ENCODE results near the gene AMBP.
"Not testable (repeated sequence)": the region's sequence is repeated elsewhere in the genome, so short reads cannot be mapped to it uniquely, and the experiment has no call there.

AMBP gene

GRCh38 chr9:114049441-114050225, 28.5 kb downstream of the AMBP start:
- no peak for DNase-seq

GRCh38 chr9:114048533-114049415, 29.3 kb downstream of the AMBP start:
- no peak for DNase-seq

GRCh38 chr9:114047717-114048116, 30.4 kb downstream of the AMBP start:
- DNase-seq = no peak

GRCh38 chr9:114046875-114047274, 31.2 kb downstream of the AMBP start:
- no peak for DNase-seq

- DNase-seq = no peak
These were observed 31.8 kb downstream of the AMBP start for GRCh38 chr9:114046237-114046755.

- DNase-seq = not testable (repeated sequence)
These were observed 34.4 kb downstream of the AMBP start for GRCh38 chr9:114043660-114044059.

- DNase-seq = no peak
These were observed 38.6 kb downstream of the AMBP start for GRCh38 chr9:114039484-114039883.

GRCh38 chr9:114038724-114039313, 39.3 kb downstream of the AMBP start:
- DNase-seq = no peak

- DNase-seq = no peak
These were observed 40.0 kb downstream of the AMBP start for GRCh38 chr9:114037961-114038723.

- DNase-seq = no peak
These were observed 40.9 kb downstream of the AMBP start for GRCh38 chr9:114037249-114037648.

GRCh38 chr9:114035845-114036801, 42.0 kb downstream of the AMBP start:
- DNase-seq = no peak

- no peak for DNase-seq
These were observed 42.8 kb downstream of the AMBP start for GRCh38 chr9:114035221-114035844.

GRCh38 chr9:114034661-114035062, 43.4 kb downstream of the AMBP start:
- DNase-seq = no peak

GRCh38 chr9:114034196-114034595, 43.9 kb downstream of the AMBP start:
- no peak for DNase-seq

- no peak for DNase-seq
These were observed 44.5 kb downstream of the AMBP start for GRCh38 chr9:114033397-114034103.

- no peak for DNase-seq
These were observed 45.9 kb downstream of the AMBP start for GRCh38 chr9:114031948-114032840.

- DNase-seq = no peak
These were observed 47.0 kb downstream of the AMBP start for GRCh38 chr9:114031037-114031630.

- DNase-seq = no peak
These were observed 47.7 kb downstream of the AMBP start for GRCh38 chr9:114030364-114030763.
